Measurements from ENCODE around the gene ABI1.
A peak's percentile ranks its signal among the peaks of the same experiment; 100 is the strongest.

Gene ABI1

GRCh38 chr10:26696786-26697162 lies 164.0 kb downstream of the ABI1 start:
- H3K27ac ChIP-seq: peak overlapping the region; percentile 48 to 100 (median 97)
- H3K4me3 ChIP-seq: peak overlapping the region; percentile 58 to 99 (median 88)
